Measurements from ENCODE around the gene TSHZ2. TPM values are rescaled to one million over a fixed set of nuclear protein-coding genes. Genes with fewer than 3 reads are reported as not detected.

TSHZ2 gene
- total and polyA plus RNA-seq, 2 donors (not counting 3 experiments of a cell fraction or from before 2014, with no cell fraction given) = not detected

- no peak for TF ChIP-seq POLR2A (IDR thresholded peaks at IDR 0.05; ENCODE audit: low read depth, low read length)
- TF ChIP-seq, protein P1, sequence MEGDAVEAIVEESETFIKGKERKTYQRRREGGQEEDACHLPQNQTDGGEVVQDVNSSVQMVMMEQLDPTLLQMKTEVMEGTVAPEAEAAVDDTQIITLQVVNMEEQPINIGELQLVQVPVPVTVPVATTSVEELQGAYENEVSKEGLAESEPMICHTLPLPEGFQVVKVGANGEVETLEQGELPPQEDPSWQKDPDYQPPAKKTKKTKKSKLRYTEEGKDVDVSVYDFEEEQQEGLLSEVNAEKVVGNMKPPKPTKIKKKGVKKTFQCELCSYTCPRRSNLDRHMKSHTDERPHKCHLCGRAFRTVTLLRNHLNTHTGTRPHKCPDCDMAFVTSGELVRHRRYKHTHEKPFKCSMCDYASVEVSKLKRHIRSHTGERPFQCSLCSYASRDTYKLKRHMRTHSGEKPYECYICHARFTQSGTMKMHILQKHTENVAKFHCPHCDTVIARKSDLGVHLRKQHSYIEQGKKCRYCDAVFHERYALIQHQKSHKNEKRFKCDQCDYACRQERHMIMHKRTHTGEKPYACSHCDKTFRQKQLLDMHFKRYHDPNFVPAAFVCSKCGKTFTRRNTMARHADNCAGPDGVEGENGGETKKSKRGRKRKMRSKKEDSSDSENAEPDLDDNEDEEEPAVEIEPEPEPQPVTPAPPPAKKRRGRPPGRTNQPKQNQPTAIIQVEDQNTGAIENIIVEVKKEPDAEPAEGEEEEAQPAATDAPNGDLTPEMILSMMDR (IDR thresholded peaks at IDR 0.05; ENCODE audit: extremely low read depth in 1 of 2, insufficient read depth in 1 of 2, low read depth in 1 of 2, low read length in 2 of 2) = no peak
- TF ChIP-seq MYC (IDR thresholded peaks at IDR 0.05; ENCODE audit: low read depth, low read length) = no peak
- no peaks in the 10 kb centered on the region for H3K79me2 ChIP-seq (ENCODE audit: control insufficient read depth, insufficient read depth, low read length)
- no peak overlapping the region for H3K27ac ChIP-seq (ENCODE audit: insufficient read depth, low read depth, low read length)
- dilution Hi-C loops (cut with MboI; ENCODE audit: extremely low pct_ligation_motif_present, low sequenced_read_pairs) (no loop called here), intact Hi-C loops (cut with micrococcal nuclease) (no loop called here)
- ChIA-PET POLR2A (no interaction called here), CTCF (no interaction called here)
- no peak overlapping the region for H3K9ac ChIP-seq (replicated peaks; ENCODE audit: extremely low read depth, insufficient read depth, low read length)
- DNase-seq (ENCODE audit: low read depth, low spot score) (no peak), FAIRE-seq (no peak)
- H3K36me3 ChIP-seq (ENCODE audit: control insufficient read depth in 2 of 2, extremely low read depth in 1 of 2, insufficient read depth in 2 of 2, low read length in 2 of 2) = no peaks in the 10 kb centered on the region
- H3K4me3 ChIP-seq (replicated peaks in 1 of 3; ENCODE audit: insufficient read depth in 1 of 3, low read depth in 1 of 3, low read length in 3 of 3) = no peak overlapping the region
- H3K9me1 ChIP-seq (replicated peaks; ENCODE audit: control insufficient read depth, extremely low read depth, insufficient read depth, low read length) = no peaks in the 10 kb centered on the region
- H4K20me1 ChIP-seq (replicated peaks; ENCODE audit: control insufficient read depth, extremely low read depth, insufficient read depth, low read length) = no peaks in the 10 kb centered on the region
- no peak overlapping the region for H2AFZ ChIP-seq (ENCODE audit: low read depth, low read length)
- H3K27me3 ChIP-seq (ENCODE audit: control insufficient read depth in 2 of 2, insufficient read depth in 2 of 2, low read length in 2 of 2) = no peaks in the 10 kb centered on the region
- no TSS peak for BruUV-seq (replicated peaks)
- no peak overlapping the region for H3K4me2 ChIP-seq (ENCODE audit: insufficient read depth, low read length)
- no peaks in the 10 kb centered on the region for H3K9me3 ChIP-seq (replicated peaks; ENCODE audit: control insufficient read depth, insufficient read depth, low read length)
- no peaks in the 10 kb centered on the region for H3K4me1 ChIP-seq (ENCODE audit: control insufficient read depth, extremely low read depth, insufficient read depth, low read length)
Measured at GRCh38 chr20:53287357-53288042, 315.3 kb downstream of the TSHZ2 start.

- Histone ChIP-seq H3K79me2 (ENCODE audit: control insufficient read depth, insufficient read depth, low read length) (no peaks in the 10 kb centered on the region), H4K20me1 (replicated peaks; ENCODE audit: control insufficient read depth, extremely low read depth, insufficient read depth, low read length) (no peaks in the 10 kb centered on the region), H3K4me1 (ENCODE audit: control insufficient read depth, extremely low read depth, insufficient read depth, low read length) (no peaks in the 10 kb centered on the region), H3K36me3 (ENCODE audit: control insufficient read depth in 2 of 2, extremely low read depth in 1 of 2, insufficient read depth in 2 of 2, low read length in 2 of 2) (no peaks in the 10 kb centered on the region), H3K4me2 (ENCODE audit: insufficient read depth, low read length) (no peak overlapping the region), H2AFZ (ENCODE audit: low read depth, low read length) (no peak overlapping the region), H3K9me1 (replicated peaks; ENCODE audit: control insufficient read depth, extremely low read depth, insufficient read depth, low read length) (no peaks in the 10 kb centered on the region), H3K27ac (ENCODE audit: insufficient read depth, low read depth, low read length) (no peak overlapping the region), H3K9ac (replicated peaks; ENCODE audit: extremely low read depth, insufficient read depth, low read length) (no peak overlapping the region), H3K27me3 (ENCODE audit: control insufficient read depth in 2 of 2, insufficient read depth in 2 of 2, low read length in 2 of 2) (no peaks in the 10 kb centered on the region), H3K4me3 (replicated peaks in 1 of 3; ENCODE audit: insufficient read depth in 1 of 3, low read depth in 1 of 3, low read length in 3 of 3) (no peak overlapping the region), H3K9me3 (replicated peaks; ENCODE audit: control insufficient read depth, insufficient read depth, low read length) (no peaks in the 10 kb centered on the region)
- FAIRE-seq (no peak), DNase-seq (ENCODE audit: low read depth, low spot score) (no peak)
- ChIA-PET CTCF (no interaction called here), POLR2A (no interaction called here)
- dilution Hi-C loops (cut with MboI; ENCODE audit: extremely low pct_ligation_motif_present, low sequenced_read_pairs) (no loop called here), intact Hi-C loops (cut with micrococcal nuclease) (no loop called here)
- TF ChIP-seq GATA2 (IDR thresholded peaks at IDR 0.05; ENCODE audit: insufficient read depth, insufficient read length, low read depth, low read length) = no peak
- no peak for TF ChIP-seq EZH2 (IDR thresholded peaks at IDR 0.05; ENCODE audit: borderline replicate concordance, low read depth, low read length, severe bottlenecking)
- TF ChIP-seq, protein P1 (IDR thresholded peaks at IDR 0.05; ENCODE audit: extremely low read depth in 1 of 2, insufficient read depth in 1 of 2, low read depth in 1 of 2, low read length in 2 of 2) = no peak
- TF ChIP-seq MYC (IDR thresholded peaks at IDR 0.05; ENCODE audit: low read depth, low read length) = no peak
- TF ChIP-seq POLR2AphosphoS5 (IDR thresholded peaks at IDR 0.05; ENCODE audit: insufficient read depth, low read depth, low read length) = no peak
- no peak for TF ChIP-seq JUN (IDR thresholded peaks at IDR 0.05; ENCODE audit: borderline replicate concordance, insufficient read depth, insufficient read length, low read depth)
- TF ChIP-seq, protein P2, sequence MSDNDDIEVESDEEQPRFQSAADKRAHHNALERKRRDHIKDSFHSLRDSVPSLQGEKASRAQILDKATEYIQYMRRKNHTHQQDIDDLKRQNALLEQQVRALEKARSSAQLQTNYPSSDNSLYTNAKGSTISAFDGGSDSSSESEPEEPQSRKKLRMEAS (IDR thresholded peaks at IDR 0.05; ENCODE audit: insufficient read depth, insufficient read length) = no peak
- TF ChIP-seq POLR2A (IDR thresholded peaks at IDR 0.05; ENCODE audit: low read depth, low read length) = no peak
- no peak for TF ChIP-seq FOS (IDR thresholded peaks at IDR 0.05; ENCODE audit: borderline replicate concordance, insufficient read depth, low read length)
- no TSS peak for BruUV-seq (replicated peaks)
Measured at GRCh38 chr20:53291548-53291947, 319.4 kb downstream of the TSHZ2 start.
